VCaP (cell line): ENCODE measurements around the gene NFKBIB.

Experiments
- H3K27ac ChIP-seq: fragments of 450-650 bp; 2 replicates; pipeline ENCODE4 v1.5.1; 2017
- TF ChIP-seq, protein P1 (sequence below): fragments of 450-650 bp; conservative IDR thresholded peaks from 2 replicates; pipeline ENCODE4 v1.5.1; 2017; ENCODE audit warnings: mild to moderate bottlenecking, moderate library complexity

The NFKBIB gene

GRCh38 chr19:38929929-38930775 is 30.4 kb downstream of the NFKBIB start, which contains the start of gene SARS2:
Gene SARS2, minus strand, starts transcription at chr19:38930763. Its CDS starts 27 bp downstream, at chr19:38930736.
- TF ChIP-seq, protein P1, sequence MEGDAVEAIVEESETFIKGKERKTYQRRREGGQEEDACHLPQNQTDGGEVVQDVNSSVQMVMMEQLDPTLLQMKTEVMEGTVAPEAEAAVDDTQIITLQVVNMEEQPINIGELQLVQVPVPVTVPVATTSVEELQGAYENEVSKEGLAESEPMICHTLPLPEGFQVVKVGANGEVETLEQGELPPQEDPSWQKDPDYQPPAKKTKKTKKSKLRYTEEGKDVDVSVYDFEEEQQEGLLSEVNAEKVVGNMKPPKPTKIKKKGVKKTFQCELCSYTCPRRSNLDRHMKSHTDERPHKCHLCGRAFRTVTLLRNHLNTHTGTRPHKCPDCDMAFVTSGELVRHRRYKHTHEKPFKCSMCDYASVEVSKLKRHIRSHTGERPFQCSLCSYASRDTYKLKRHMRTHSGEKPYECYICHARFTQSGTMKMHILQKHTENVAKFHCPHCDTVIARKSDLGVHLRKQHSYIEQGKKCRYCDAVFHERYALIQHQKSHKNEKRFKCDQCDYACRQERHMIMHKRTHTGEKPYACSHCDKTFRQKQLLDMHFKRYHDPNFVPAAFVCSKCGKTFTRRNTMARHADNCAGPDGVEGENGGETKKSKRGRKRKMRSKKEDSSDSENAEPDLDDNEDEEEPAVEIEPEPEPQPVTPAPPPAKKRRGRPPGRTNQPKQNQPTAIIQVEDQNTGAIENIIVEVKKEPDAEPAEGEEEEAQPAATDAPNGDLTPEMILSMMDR, result peak; percentile 100
- peak within 1 kb of the TSS; percentile 95 for H3K27ac ChIP-seq

DNA sequence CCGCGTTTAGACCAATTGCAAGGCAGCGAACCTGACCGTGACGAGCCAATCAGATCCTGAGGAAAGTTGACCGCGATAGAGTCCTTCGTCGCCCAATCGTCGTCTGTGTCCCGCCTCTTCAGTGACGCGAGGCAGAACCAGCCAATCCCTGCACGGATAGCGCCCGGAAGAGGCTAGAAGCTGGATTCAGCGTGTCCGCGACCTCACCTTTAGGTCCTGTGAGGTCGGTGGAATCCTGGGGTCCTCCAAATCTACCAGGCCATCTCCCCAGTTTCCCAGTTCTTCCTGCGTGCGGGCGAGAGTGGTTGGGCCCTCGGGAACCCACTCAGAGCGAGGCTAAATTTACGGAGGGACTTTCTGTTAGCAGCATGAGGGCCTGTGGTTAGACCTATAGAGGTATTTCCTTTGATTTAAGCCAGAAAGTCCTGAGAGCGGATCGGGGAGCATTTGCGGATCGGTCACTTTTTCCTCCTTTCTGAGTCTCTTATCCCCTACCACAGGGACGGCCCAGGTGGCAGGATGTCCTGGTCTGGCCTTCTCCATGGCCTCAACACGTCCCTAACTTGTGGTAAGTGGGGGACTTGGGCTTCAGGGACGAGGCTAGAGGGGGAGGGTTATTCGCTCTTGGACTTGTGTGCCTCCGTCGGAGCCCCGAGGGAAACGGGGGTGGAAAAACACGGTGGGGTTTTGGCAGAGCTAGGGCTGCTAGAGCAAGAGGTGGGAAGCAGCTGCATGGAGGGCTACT is 31.2 kb downstream of the NFKBIB start, which contains the start of gene MRPS12:
Gene MRPS12, plus strand, starts transcription at position 169 of the 745 bp plus-strand sequence. Its CDS starts 351 bp downstream, at position 520.
- H3K27ac ChIP-seq, result peak within 1 kb of the TSS; percentile 95
- TF ChIP-seq, protein P1, result no peak

GRCh38 chr19:38931521-38931793 is 31.7 kb downstream of the NFKBIB start:
- H3K27ac ChIP-seq, result peak overlapping the region; percentile 95
- TF ChIP-seq, protein P1, result no peak

GRCh38 chr19:38932425-38933179 is 32.8 kb downstream of the NFKBIB start:
- TF ChIP-seq, protein P1, result peak; percentile 65
- peak overlapping the region; percentile 95; the same call in 1 of the 2 replicates for H3K27ac ChIP-seq

GRCh38 chr19:38933544-38933943 is 33.8 kb downstream of the NFKBIB start:
- H3K27ac ChIP-seq, result no peak overlapping the region
- TF ChIP-seq, protein P1, result no peak

GRCh38 chr19:38939957-38940356 is 40.2 kb downstream of the NFKBIB start:
- peak overlapping the region; percentile 75 for H3K27ac ChIP-seq
- TF ChIP-seq, protein P1, result no peak

DNA sequence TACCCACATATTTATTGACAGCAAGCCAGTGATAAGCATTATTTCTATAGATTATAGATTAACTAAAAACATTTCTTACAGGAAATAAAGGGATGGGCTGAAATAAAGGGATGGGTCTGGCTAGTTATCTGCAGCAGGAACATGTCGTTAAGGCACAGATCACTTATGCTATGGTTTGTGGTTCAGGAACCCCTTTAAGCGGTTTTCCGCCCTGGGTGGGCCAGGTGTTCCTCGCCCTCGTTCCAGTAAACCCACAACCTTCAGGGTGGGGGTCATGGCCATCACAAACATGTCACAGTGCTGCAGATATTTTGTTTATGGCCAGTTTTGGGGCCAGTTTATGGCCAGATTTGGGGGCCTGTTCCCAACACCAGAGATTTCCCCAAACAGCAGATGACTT is 41.7 kb downstream of the NFKBIB start:
- H3K27ac ChIP-seq, result peak overlapping the region; percentile 75; the same call in 1 of the 2 replicates
